ENCODE results near the gene SEL1L3. TPM values are rescaled to one million over a fixed set of nuclear protein-coding genes. Genes with fewer than 3 reads are reported as not detected.

The SEL1L3 gene
- total RNA-seq, 2 donors from 2014 or later: 56.5 to 59.0 TPM

DNA sequence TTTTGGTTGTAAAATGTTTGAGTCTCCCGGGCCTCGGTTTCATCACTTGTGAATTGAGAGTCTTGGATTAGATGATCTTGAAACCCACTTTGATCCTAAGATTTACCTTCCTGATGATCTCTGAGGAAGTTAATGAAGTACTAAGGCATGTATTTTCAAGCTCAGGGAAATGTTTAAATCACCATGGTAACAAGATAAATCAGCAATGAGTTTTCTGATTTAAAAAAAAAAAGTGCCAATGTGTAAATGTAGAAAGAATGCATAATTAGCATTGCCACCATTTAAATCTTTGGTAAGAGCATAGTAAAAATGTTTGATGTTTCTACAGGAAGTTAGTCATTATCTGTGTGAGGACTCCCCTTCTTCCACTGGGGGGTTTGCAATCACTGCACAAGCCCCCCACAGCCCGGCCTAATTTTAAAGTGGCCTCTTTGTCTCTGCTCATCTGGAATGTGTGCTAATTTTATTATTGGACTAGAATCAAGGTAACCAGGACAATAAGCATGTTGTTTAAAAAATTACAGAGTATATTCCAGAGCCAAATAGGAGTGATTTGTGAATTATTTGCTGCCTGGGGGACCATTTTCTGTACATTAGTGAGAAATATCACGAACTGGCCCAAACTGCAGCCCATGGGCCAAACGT lies 113.5 kb downstream of the SEL1L3 start:
- DNase-seq (no peak), ATAC-seq (no peak)
- Mint-ChIP-seq H3K27me3 (no peaks in the 10 kb centered on the region), H3K4me3 (no peak overlapping the region), H3K36me3 (ENCODE audit: low read depth) (peaks cover 9% of the 10 kb centered on the region), H3K27ac (no peak overlapping the region), H3K4me1 (no peaks in the 10 kb centered on the region)
- H3K9me3 ChIP-seq (ENCODE audit: control insufficient read depth, low read length, poor library complexity, severe bottlenecking): no peaks in the 10 kb centered on the region

GRCh38 chr4:25743971-25744370 lies 118.8 kb downstream of the SEL1L3 start:
- no peak overlapping the region for H3K27ac Mint-ChIP-seq
- no peaks in the 10 kb centered on the region for H3K4me1 Mint-ChIP-seq
- DNase-seq: no peak
- peaks cover 4% of the 10 kb centered on the region for H3K36me3 Mint-ChIP-seq (ENCODE audit: low read depth)
- no peak for ATAC-seq
- H3K4me3 Mint-ChIP-seq: no peak overlapping the region
- H3K27me3 Mint-ChIP-seq: no peaks in the 10 kb centered on the region
- H3K9me3 ChIP-seq (ENCODE audit: control insufficient read depth, low read length, poor library complexity, severe bottlenecking): no peaks in the 10 kb centered on the region

DNA sequence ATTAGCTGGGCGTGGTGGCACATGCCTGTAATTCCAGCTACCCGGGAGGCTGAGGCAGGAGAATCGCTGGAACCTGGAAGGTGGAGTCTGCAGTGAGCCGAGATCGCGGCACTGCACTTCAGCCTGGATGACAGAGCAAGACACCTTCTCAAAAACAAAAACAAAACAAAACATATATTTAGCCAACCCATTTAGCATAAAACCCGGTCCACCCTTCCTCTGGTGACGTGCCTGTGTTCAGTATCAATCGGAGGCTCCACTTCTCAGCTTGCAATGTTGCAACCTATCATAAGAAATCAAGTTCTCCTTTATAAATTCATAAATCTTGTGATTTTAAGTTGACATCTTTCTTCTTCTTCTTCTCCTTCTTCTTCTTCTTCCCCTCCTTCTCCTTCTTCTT lies 133.2 kb downstream of the SEL1L3 start:
- no peaks in the 10 kb centered on the region for H3K9me3 ChIP-seq (ENCODE audit: control insufficient read depth, low read length, poor library complexity, severe bottlenecking)
- H3K27me3 Mint-ChIP-seq: no peaks in the 10 kb centered on the region
- no peak overlapping the region for H3K4me3 Mint-ChIP-seq
- no peaks in the 10 kb centered on the region for H3K4me1 Mint-ChIP-seq
- DNase-seq (no peak), ATAC-seq (no peak)
- no peak overlapping the region for H3K27ac Mint-ChIP-seq
- no peaks in the 10 kb centered on the region for H3K36me3 Mint-ChIP-seq (ENCODE audit: low read depth)

- DNase-seq (no peak), ATAC-seq (no peak)
- H3K36me3 Mint-ChIP-seq (ENCODE audit: low read depth): no peaks in the 10 kb centered on the region
- no peaks in the 10 kb centered on the region for H3K9me3 ChIP-seq (ENCODE audit: control insufficient read depth, low read length, poor library complexity, severe bottlenecking)
- H3K4me1 Mint-ChIP-seq: no peaks in the 10 kb centered on the region
- no peaks in the 10 kb centered on the region for H3K27me3 Mint-ChIP-seq
- no peak overlapping the region for H3K27ac Mint-ChIP-seq
- H3K4me3 Mint-ChIP-seq: no peak overlapping the region
Measured at GRCh38 chr4:25728886-25729285, 133.9 kb downstream of the SEL1L3 start.

GRCh38 chr4:25727711-25728493 lies 134.9 kb downstream of the SEL1L3 start:
- no peaks in the 10 kb centered on the region for H3K27me3 Mint-ChIP-seq

DNA sequence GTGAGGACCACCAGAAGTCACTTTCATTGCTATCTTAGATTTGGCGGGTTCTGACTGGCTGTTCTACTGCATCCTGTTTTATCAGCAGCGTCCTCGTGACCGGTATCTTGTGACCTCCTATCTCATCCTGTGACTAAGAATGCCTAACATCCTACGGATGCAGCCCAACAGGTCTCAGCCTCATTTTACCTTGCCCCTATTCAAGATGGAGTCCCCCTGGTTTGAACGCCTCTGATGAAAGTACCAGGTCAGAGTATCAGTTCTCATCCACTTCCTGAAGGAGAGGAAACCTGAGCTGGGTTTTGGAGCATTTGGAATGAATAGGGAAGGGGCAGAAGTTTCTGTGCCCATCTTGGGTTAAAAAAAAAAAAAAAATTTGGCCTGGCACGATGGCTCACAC lies 136.9 kb downstream of the SEL1L3 start:
- no peaks in the 10 kb centered on the region for H3K4me1 Mint-ChIP-seq
- no peaks in the 10 kb centered on the region for H3K36me3 Mint-ChIP-seq (ENCODE audit: low read depth)
- H3K27me3 Mint-ChIP-seq: no peaks in the 10 kb centered on the region
- H3K9me3 ChIP-seq (ENCODE audit: control insufficient read depth, low read length, poor library complexity, severe bottlenecking): no peaks in the 10 kb centered on the region
- no peak overlapping the region for H3K4me3 Mint-ChIP-seq
- ATAC-seq (no peak), DNase-seq (no peak)
- H3K27ac Mint-ChIP-seq: no peak overlapping the region

More at GRCh38 chr4:25727711-25728493, 134.9 kb downstream of the SEL1L3 start:
- H3K36me3 Mint-ChIP-seq (ENCODE audit: low read depth): no peaks in the 10 kb centered on the region
- no peak overlapping the region for H3K4me3 Mint-ChIP-seq
- H3K27ac Mint-ChIP-seq: no peak overlapping the region
- no peaks in the 10 kb centered on the region for H3K9me3 ChIP-seq (ENCODE audit: control insufficient read depth, low read length, poor library complexity, severe bottlenecking)
- DNase-seq (no peak), ATAC-seq (no peak)
- no peaks in the 10 kb centered on the region for H3K4me1 Mint-ChIP-seq

- H3K4me3 Mint-ChIP-seq: no peak overlapping the region
- H3K36me3 Mint-ChIP-seq (ENCODE audit: low read depth): no peaks in the 10 kb centered on the region
- no peaks in the 10 kb centered on the region for H3K9me3 ChIP-seq (ENCODE audit: control insufficient read depth, low read length, poor library complexity, severe bottlenecking)
- H3K4me1 Mint-ChIP-seq: no peaks in the 10 kb centered on the region
- no peak for DNase-seq
- no peak overlapping the region for H3K27ac Mint-ChIP-seq
- H3K27me3 Mint-ChIP-seq: no peaks in the 10 kb centered on the region
- ATAC-seq: no peak
Measured at GRCh38 chr4:25723409-25723808, 139.4 kb downstream of the SEL1L3 start.

DNA sequence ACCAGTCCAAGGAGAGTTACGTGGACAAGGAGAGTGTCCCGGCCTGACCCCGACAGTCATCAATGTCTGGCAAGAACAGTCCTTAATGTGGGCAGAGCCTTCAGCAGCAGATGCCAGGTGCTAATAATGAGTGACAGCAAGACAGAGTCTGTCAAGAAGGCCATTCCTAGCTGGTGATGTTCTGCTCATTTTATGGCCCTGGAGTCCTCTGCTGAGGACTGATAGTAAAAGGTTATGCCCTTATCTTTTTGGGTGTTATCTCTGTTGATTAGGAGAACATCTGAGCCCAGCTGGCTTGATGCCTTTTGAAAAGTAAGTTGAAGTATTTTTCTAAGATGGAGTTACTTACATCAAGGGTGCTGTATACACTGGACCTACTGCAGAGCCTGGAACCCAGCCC lies 139.8 kb downstream of the SEL1L3 start:
- DNase-seq: no peak
- ATAC-seq: no peak
- Mint-ChIP-seq H3K36me3 (ENCODE audit: low read depth) (no peaks in the 10 kb centered on the region), H3K27me3 (no peaks in the 10 kb centered on the region), H3K27ac (no peak overlapping the region), H3K4me3 (no peak overlapping the region), H3K4me1 (no peaks in the 10 kb centered on the region)
- H3K9me3 ChIP-seq (ENCODE audit: control insufficient read depth, low read length, poor library complexity, severe bottlenecking): no peaks in the 10 kb centered on the region

DNA sequence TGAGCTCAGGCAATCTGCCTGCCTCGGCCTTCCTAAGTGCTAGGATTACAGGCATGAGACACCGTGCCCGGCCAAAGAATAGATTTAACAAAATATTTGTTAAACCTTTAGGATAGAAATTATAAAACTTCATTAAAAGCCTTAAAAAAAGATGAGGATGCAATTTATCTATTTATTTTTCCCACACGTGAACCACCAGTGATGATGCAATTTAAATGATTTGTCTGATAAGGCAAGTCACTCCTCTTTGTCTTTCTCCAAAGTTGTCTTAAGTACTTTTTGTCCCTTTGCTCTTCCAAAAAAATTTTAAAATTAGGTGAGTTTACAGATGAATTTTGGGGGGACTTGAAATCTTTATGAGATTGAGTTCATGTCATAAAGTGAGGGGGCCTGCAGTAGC lies 149.0 kb downstream of the SEL1L3 start:
- Mint-ChIP-seq H3K4me1 (no peaks in the 10 kb centered on the region), H3K27me3 (no peaks in the 10 kb centered on the region), H3K4me3 (no peak overlapping the region), H3K36me3 (ENCODE audit: low read depth) (peaks cover 2% of the 10 kb centered on the region), H3K27ac (no peak overlapping the region)
- DNase-seq: no peak
- no peak for ATAC-seq
- no peaks in the 10 kb centered on the region for H3K9me3 ChIP-seq (ENCODE audit: control insufficient read depth, low read length, poor library complexity, severe bottlenecking)

DNA sequence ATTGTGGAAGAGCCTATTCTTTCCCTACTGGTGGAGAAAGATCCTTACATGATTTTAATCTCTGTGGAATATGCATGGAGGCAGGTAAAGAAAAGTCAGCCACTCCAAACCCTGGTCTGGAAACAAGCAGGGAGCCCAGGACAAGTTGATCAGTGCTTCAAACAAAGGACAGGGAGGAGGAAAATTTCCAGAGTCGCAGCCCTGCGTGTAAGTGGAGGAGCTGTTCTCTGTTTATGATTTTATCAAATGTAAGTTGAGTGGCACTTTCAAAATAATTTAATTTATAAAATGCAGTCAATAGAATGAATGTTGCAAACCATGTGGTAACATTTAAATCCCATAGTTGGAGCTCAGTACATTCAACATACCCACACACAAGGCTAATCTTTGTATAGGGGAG lies 150.2 kb downstream of the SEL1L3 start:
- no peak for DNase-seq
- H3K4me3 Mint-ChIP-seq: no peak overlapping the region
- peaks cover 2% of the 10 kb centered on the region for H3K36me3 Mint-ChIP-seq (ENCODE audit: low read depth)
- H3K4me1 Mint-ChIP-seq: no peaks in the 10 kb centered on the region
- no peaks in the 10 kb centered on the region for H3K9me3 ChIP-seq (ENCODE audit: control insufficient read depth, low read length, poor library complexity, severe bottlenecking)
- ATAC-seq: no peak
- no peaks in the 10 kb centered on the region for H3K27me3 Mint-ChIP-seq
- H3K27ac Mint-ChIP-seq: no peak overlapping the region

- ATAC-seq: no peak
Measured at GRCh38 chr4:25710637-25711036, 152.2 kb downstream of the SEL1L3 start.

GRCh38 chr4:25704516-25704915 lies 158.3 kb downstream of the SEL1L3 start:
- no peak for ATAC-seq

More at GRCh38 chr4:25710637-25711036, 152.2 kb downstream of the SEL1L3 start:
- Mint-ChIP-seq H3K4me1 (no peaks in the 10 kb centered on the region), H3K4me3 (no peak overlapping the region), H3K36me3 (ENCODE audit: low read depth) (peaks cover 2% of the 10 kb centered on the region), H3K27me3 (no peaks in the 10 kb centered on the region), H3K27ac (no peak overlapping the region)
- DNase-seq: no peak
- no peaks in the 10 kb centered on the region for H3K9me3 ChIP-seq (ENCODE audit: control insufficient read depth, low read length, poor library complexity, severe bottlenecking)

DNA sequence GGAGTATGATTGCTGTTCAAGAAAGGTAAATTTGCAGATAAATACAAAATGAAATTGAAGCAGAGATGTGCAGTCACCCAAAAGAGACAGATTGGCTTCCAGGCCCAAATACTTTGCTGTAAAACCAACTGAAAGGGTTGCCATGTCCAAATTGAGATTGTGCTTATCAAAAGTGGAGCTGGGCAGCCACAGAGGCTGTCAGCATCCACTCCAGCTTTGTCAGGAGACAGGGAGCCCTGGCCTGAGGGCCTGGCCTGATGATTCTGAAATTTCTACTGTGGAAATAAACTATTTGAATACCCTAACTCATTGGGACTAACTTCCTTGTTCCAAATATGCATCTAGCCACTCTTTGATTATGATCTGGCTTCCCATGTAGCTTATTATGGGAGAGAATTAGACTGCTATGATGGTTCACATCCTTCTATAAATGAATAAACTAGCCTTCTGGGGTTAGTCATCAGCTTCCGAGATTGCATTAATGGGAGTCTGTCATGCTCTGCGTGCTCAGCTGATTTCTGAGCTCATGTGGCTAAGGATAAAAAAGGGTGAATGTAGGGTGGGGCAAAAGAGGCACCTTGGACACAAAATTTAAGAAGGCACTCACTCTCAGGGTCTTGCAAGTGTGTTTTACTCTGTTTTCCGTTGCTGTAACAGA lies 158.9 kb downstream of the SEL1L3 start:
- ATAC-seq (no peak), DNase-seq (no peak)
- Mint-ChIP-seq H3K27ac (no peak overlapping the region), H3K27me3 (peaks cover 2% of the 10 kb centered on the region), H3K36me3 (ENCODE audit: low read depth) (no peaks in the 10 kb centered on the region), H3K4me3 (no peak overlapping the region), H3K4me1 (no peaks in the 10 kb centered on the region)
- no peaks in the 10 kb centered on the region for H3K9me3 ChIP-seq (ENCODE audit: control insufficient read depth, low read length, poor library complexity, severe bottlenecking)

More at GRCh38 chr4:25704516-25704915, 158.3 kb downstream of the SEL1L3 start:
- Mint-ChIP-seq H3K27ac (no peak overlapping the region), H3K4me1 (no peaks in the 10 kb centered on the region), H3K27me3 (no peaks in the 10 kb centered on the region), H3K36me3 (ENCODE audit: low read depth) (peaks cover 2% of the 10 kb centered on the region), H3K4me3 (no peak overlapping the region)
- no peaks in the 10 kb centered on the region for H3K9me3 ChIP-seq (ENCODE audit: control insufficient read depth, low read length, poor library complexity, severe bottlenecking)
- no peak for DNase-seq
